Erythroblast (primary cell): ENCODE measurements around the gene SHOX.

Experiments
- GATA1 ChIP-seq: IDR thresholded peaks from 2 replicates; pipeline ENCODE4 v1.6.1; 2011; ENCODE audit warnings: low read depth, mild to moderate bottlenecking, control low read depth, low read length, moderate library complexity
- POLR2A ChIP-seq: IDR thresholded peaks from 2 replicates; pipeline ENCODE4 v1.6.1; 2011; ENCODE audit warnings: mild to moderate bottlenecking, low read length

GRCh38 chrX:646796-647195 is 16.2 kb downstream of the SHOX start:
- TF ChIP-seq POLR2A: no peak
- no peak for TF ChIP-seq GATA1
